RKO (cell line): ENCODE data around the gene SCP2D1.

ENCODE experiments used
- DNase-seq: peaks from one replicate; pipeline ENCODE4 v3.0.0-alpha.2; 2016; ENCODE audit warnings: low spot score

Gene SCP2D1

GRCh38 chr20:18815194-18815942 lies 1.8 kb downstream of the SCP2D1 start:
- DNase-seq, result no peak

- DNase-seq, result no peak
Measured at GRCh38 chr20:18822832-18823231, 9.2 kb downstream of the SCP2D1 start.

- DNase-seq, result peak; percentile 40
Measured at GRCh38 chr20:18831830-18832499, 18.4 kb downstream of the SCP2D1 start.

GRCh38 chr20:18832546-18833200 lies 19.1 kb downstream of the SCP2D1 start:
- DNase-seq, result no peak

- no peak for DNase-seq
Measured at GRCh38 chr20:18835466-18836256, 22.1 kb downstream of the SCP2D1 start.

- DNase-seq, result no peak
Measured at GRCh38 chr20:18837718-18838117, 24.1 kb downstream of the SCP2D1 start.

GRCh38 chr20:18839507-18840247 lies 26.1 kb downstream of the SCP2D1 start:
- DNase-seq, result no peak

GRCh38 chr20:18840248-18840645 lies 26.7 kb downstream of the SCP2D1 start:
- no peak for DNase-seq

GRCh38 chr20:18845017-18845416 lies 31.4 kb downstream of the SCP2D1 start:
- DNase-seq, result no peak

- no peak for DNase-seq
Measured at GRCh38 chr20:18847226-18847755, 33.7 kb downstream of the SCP2D1 start.

GRCh38 chr20:18849131-18849530 lies 35.5 kb downstream of the SCP2D1 start:
- no peak for DNase-seq

GRCh38 chr20:18851629-18852028 lies 38.0 kb downstream of the SCP2D1 start:
- no peak for DNase-seq

GRCh38 chr20:18852318-18852717 lies 38.7 kb downstream of the SCP2D1 start:
- no peak for DNase-seq

- DNase-seq, result no peak
Measured at GRCh38 chr20:18853216-18853615, 39.6 kb downstream of the SCP2D1 start.

- DNase-seq, result no peak
Measured at GRCh38 chr20:18853946-18854646, 40.5 kb downstream of the SCP2D1 start.

- DNase-seq, result no peak
Measured at GRCh38 chr20:18855882-18856281, 42.3 kb downstream of the SCP2D1 start.

GRCh38 chr20:18856873-18857272 lies 43.3 kb downstream of the SCP2D1 start:
- no peak for DNase-seq

- no peak for DNase-seq
Measured at GRCh38 chr20:18857640-18858039, 44.1 kb downstream of the SCP2D1 start.

GRCh38 chr20:18858816-18859215 lies 45.2 kb downstream of the SCP2D1 start:
- no peak for DNase-seq
